ENCODE measurements around the gene SLAMF9.

SLAMF9 gene

DNA sequence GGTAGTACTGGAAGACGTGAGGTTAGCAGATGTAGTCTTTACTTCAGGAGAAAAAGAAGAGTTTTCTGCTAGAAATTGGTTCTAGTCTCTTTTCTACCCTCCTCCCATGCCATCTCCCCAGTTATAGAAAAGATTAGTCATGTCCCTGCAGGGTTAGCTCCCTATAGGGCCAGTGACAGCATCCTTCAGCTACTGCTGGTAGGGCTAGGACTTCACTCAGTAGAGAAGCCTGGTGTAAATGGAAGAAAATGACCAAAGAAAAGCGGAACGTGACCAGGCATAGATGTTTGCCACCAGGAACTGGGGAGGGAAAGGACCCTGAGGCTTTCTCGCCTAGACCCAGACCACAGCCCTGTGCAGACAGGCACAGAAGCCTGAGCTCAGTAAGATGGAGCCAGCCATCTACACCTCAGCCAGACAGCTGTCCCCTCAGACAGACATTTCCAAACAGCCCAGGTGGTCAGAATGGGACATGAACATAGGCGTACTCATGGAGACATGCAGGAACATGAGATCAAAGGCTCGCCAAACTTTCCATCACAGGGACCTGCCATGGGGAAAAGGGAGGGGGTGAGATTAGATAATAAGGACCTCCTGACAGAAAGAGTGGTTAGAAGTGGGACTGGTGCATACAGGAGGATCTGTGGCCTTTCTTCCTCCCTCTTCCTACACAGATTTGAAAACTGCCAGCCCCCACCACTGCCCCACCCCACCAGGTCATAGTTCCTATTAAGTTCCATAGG, 23.5 kb upstream of the SLAMF9 start:
- TF ChIP-seq POLR2A (IDR thresholded peaks at IDR 0.05; ENCODE audit: extremely low read depth, insufficient read length) (no peak), MYC (IDR thresholded peaks at IDR 0.05; ENCODE audit: low read depth, low read length) (no peak), CTCF (IDR thresholded peaks at IDR 0.05; ENCODE audit: low read depth, low read length) (no peak)
- TF ChIP-seq, protein P1, sequence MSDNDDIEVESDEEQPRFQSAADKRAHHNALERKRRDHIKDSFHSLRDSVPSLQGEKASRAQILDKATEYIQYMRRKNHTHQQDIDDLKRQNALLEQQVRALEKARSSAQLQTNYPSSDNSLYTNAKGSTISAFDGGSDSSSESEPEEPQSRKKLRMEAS (IDR thresholded peaks at IDR 0.05; ENCODE audit: low read depth, low read length) = no peak
- no peak for DNase-seq (ENCODE audit: low read depth)
- H3K4me3 ChIP-seq (ENCODE audit: low read depth, low read length) = no peak overlapping the region

DNA sequence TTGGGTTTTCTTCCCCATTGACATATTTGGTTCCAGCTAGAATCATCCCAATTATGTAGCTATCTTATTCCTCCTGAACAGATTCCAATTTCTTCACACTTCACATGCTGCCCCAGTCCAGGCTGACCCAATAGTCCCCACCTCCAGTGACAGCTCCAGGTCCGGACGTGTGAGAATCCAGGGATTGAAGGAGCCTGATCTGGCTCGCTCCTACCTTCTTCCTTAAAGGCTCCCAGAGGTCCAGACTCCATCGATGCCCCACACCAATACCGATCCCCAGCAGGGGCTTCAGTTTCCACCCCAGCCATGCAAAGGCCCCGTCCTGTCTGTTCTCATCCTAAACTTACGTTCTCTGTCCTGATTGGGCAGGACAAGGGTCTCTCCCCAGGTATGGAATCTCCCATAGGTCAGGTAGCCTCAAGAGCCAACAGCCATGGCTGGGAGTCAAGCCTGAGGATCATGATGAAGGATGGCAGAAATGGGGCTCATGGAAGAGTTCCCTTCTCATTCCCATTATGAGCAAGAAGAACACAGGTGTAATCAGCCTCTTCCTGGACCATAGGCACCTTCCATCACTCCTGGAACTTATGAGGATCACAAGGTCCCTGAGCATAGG, 20.4 kb upstream of the SLAMF9 start:
- no peak for DNase-seq (ENCODE audit: low read depth)
- TF ChIP-seq POLR2A (IDR thresholded peaks at IDR 0.05; ENCODE audit: extremely low read depth, insufficient read length) (no peak), MYC (IDR thresholded peaks at IDR 0.05; ENCODE audit: low read depth, low read length) (no peak), CTCF (IDR thresholded peaks at IDR 0.05; ENCODE audit: low read depth, low read length) (no peak)
- TF ChIP-seq, protein P1 (IDR thresholded peaks at IDR 0.05; ENCODE audit: low read depth, low read length) = no peak

DNA sequence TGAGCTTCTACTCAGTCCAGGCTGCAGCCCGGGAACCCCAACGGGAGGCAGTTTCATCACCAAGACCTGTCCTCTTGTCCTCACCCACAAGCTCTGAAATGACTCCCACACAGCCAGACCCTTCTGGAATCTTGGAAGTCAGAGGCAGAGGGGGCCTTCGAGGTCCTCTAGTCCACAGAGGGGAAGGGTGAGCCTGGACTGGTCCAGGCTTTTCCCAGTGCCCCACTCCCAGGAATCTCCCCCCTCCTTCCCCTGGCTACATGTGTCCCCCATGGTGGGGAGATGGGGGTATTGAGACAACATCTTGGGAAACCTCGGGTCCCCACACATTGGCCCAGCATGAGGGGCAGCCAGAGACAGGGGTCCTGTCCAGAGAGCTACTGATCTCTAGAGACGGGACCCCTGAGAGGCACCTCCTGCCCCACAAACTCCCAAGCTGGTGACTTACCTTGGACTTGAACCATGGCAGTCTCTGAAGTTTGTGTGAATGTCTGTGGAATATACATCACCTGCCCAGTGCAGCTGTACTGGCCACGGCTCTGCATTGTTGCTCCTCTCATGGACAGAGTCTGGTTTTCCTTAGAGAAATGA, 19.4 kb upstream of the SLAMF9 start:
- TF ChIP-seq, protein P1 (IDR thresholded peaks at IDR 0.05; ENCODE audit: low read depth, low read length) = no peak
- TF ChIP-seq MYC (IDR thresholded peaks at IDR 0.05; ENCODE audit: low read depth, low read length) (no peak), POLR2A (IDR thresholded peaks at IDR 0.05; ENCODE audit: extremely low read depth, insufficient read length) (no peak), CTCF (IDR thresholded peaks at IDR 0.05; ENCODE audit: low read depth, low read length) (no peak)
- no peak overlapping the region for H3K4me3 ChIP-seq (ENCODE audit: low read depth, low read length)
- no peak for DNase-seq (ENCODE audit: low read depth)

More for the DNA sequence above, 20.4 kb upstream of the SLAMF9 start:
- H3K4me3 ChIP-seq (ENCODE audit: low read depth, low read length) = no peak overlapping the region

DNA sequence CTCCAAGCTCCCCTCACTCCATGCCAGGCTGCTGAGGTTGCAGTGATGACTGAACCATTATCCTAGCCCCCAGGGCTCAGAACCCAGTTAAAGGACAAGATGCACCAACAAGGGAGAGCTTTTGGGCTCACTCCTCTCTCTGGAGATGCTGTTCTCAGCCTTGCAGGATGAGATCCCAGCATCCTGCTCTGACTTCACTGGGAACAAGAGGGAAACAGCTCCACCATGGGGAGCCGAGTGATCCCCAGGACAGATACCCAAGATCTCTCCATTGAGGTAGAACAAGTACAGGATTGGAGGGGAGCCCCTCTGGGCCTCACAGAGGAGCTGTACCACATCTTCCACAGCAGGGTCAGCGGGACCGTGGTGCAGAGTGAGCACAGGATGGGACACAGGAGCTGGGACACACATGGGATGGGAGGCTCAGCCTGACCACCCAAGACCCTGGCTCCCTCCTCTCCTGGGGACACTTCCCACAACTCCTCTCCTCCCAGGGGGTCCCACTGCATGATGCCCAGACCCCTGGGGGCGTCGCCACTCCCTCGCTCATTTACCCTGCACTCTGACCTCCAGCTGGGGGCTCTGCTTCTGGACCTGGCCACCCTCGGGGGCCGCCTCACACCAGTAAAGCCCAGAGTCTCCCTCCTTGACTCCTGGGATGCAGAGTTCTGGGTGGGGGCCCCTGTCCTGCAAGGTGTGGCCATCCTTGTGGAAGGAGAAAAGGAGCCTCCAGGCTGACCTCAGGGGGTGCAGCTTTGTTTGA, 18.6 kb upstream of the SLAMF9 start:
- TF ChIP-seq MYC (IDR thresholded peaks at IDR 0.05; ENCODE audit: low read depth, low read length) (no peak), POLR2A (IDR thresholded peaks at IDR 0.05; ENCODE audit: extremely low read depth, insufficient read length) (no peak), CTCF (IDR thresholded peaks at IDR 0.05; ENCODE audit: low read depth, low read length) (no peak)
- TF ChIP-seq, protein P1 (IDR thresholded peaks at IDR 0.05; ENCODE audit: low read depth, low read length) = no peak
- DNase-seq (ENCODE audit: low read depth) = no peak
- H3K4me3 ChIP-seq (ENCODE audit: low read depth, low read length) = no peak overlapping the region

- TF ChIP-seq, protein P1 (IDR thresholded peaks at IDR 0.05; ENCODE audit: low read depth, low read length) = no peak
- no peak for TF ChIP-seq CTCF (IDR thresholded peaks at IDR 0.05; ENCODE audit: low read depth, low read length)
- no peak for TF ChIP-seq MYC (IDR thresholded peaks at IDR 0.05; ENCODE audit: low read depth, low read length)
- no peak for TF ChIP-seq POLR2A (IDR thresholded peaks at IDR 0.05; ENCODE audit: extremely low read depth, insufficient read length)
- DNase-seq (ENCODE audit: low read depth) = no peak
Observed at GRCh38 chr1:159970932-159971342, 16.9 kb upstream of the SLAMF9 start.

More at GRCh38 chr1:159970932-159971342, 16.9 kb upstream of the SLAMF9 start:
- no peak overlapping the region for H3K4me3 ChIP-seq (ENCODE audit: low read depth, low read length)
